Tibial nerve (tissue), 4 donors: ENCODE measurements around the gene GPRIN3. TPM values are rescaled to one million over a fixed set of nuclear protein-coding genes. Genes with fewer than 3 reads are reported as not detected.

Experiments used
- DNase-seq, 2 donors: peaks; one replicate each; pipeline ENCODE4 v3.0.0-alpha.2; 2019; ENCODE audit warnings: low spot score in 2 of 2
- H3K27ac ChIP-seq, 4 donors: fragments of 200-600 bp; sonication (generic) in 3 of 4; one replicate each; pipeline ENCODE4 v1.5.1; 2017 to 2019; ENCODE audit warnings: mild to moderate bottlenecking in 1 of 4
- H3K27me3 ChIP-seq, 2 donors: fragments of 200-600 bp; sonication (generic) in 1 of 2; one replicate each; pipeline versions ENCODE4 v1.5.1 to v1.6.0; 2017 to 2019
- H3K36me3 ChIP-seq, 3 donors: fragments of 200-600 bp; sonication (generic); one replicate each; pipeline ENCODE4 v1.5.1; 2018 to 2019
- H3K4me1 ChIP-seq, 4 donors: fragments of 200-600 bp; sonication (generic) in 3 of 4; one replicate each; pipeline ENCODE4 v1.5.1; 2017 to 2019
- H3K4me3 ChIP-seq, 4 donors: fragments of 200-600 bp; sonication (generic) in 3 of 4; one replicate each; pipeline ENCODE4 v1.5.1; 2017 to 2019; ENCODE audit warnings: mild to moderate bottlenecking in 1 of 4, moderate library complexity in 1 of 4
- H3K9me3 ChIP-seq, 4 donors: fragments of 200-600 bp; sonication (generic) in 3 of 4; one replicate each; pipeline ENCODE4 v1.5.1; 2017 to 2019
- EP300 ChIP-seq, 2 donors: sonication (generic); formaldehyde crosslinking; IDR thresholded peaks; one replicate each; pipeline ENCODE4 v1.6.1; 2017; ENCODE audit warnings: antibody characterized with exemption in 2 of 2, mild to moderate bottlenecking in 1 of 2
- POLR2A ChIP-seq, 2 donors: fragments of 450-650 bp; IDR thresholded peaks; one replicate each; pipeline ENCODE4 v1.6.1; 2017; ENCODE audit warnings: antibody characterized with exemption in 2 of 2, mild to moderate bottlenecking in 2 of 2, moderate library complexity in 2 of 2
- WGBS, 2 donors: methylation state at CpG; one replicate each; pipeline ENCODE4 v1.1.5; 2018; 5-methylcytosine and 5-hydroxymethylcytosine counted together
- total RNA-seq, 4 donors: library from RNA; depleted of rRNA; stranded (reverse); fragments of >200 nt; gene quantifications; one replicate each; pipeline ENCODE4 v1.1.0, GENCODE V29; 2016
- TF ChIP-seq, protein P1 (sequence below), 5 experiments: fragments of 200-600 bp in 3 of 5; fragments of 450-650 bp in 2 of 5; sonication (generic) in 3 of 5; IDR thresholded peaks; one replicate each; pipeline ENCODE4 v1.5.1; 2016 to 2019; ENCODE audit warnings: antibody characterized with exemption in 5 of 5, mild to moderate bottlenecking in 3 of 5, moderate library complexity in 2 of 5

GPRIN3 gene
- total RNA-seq, 4 donors from 2014 or later, result 2.3 to 5.2 (median 4.6) TPM

DNA sequence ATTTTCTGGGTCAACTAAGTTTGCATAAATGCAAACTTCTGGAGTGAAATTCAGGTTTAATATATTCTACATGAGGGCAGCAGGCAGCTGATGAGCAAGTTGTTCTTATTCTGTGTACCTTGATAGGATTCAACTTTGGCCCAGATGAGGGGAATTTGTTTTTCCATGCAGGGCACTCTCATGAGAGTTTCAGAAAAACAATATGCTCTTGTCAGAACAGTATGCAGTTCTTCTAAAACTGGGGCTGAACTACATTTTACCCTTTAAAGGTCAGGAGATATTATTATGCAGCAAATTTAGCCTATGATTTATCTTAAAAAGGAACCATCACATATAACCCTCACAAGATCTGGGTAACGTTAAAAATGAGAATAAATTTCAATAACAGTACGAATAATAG, 19.2 kb downstream of the GPRIN3 start:
- TF ChIP-seq EP300 (IDR thresholded peaks at IDR 0.05) (no peak), POLR2A (IDR thresholded peaks at IDR 0.05) (no peak)
- TF ChIP-seq, protein P1, sequence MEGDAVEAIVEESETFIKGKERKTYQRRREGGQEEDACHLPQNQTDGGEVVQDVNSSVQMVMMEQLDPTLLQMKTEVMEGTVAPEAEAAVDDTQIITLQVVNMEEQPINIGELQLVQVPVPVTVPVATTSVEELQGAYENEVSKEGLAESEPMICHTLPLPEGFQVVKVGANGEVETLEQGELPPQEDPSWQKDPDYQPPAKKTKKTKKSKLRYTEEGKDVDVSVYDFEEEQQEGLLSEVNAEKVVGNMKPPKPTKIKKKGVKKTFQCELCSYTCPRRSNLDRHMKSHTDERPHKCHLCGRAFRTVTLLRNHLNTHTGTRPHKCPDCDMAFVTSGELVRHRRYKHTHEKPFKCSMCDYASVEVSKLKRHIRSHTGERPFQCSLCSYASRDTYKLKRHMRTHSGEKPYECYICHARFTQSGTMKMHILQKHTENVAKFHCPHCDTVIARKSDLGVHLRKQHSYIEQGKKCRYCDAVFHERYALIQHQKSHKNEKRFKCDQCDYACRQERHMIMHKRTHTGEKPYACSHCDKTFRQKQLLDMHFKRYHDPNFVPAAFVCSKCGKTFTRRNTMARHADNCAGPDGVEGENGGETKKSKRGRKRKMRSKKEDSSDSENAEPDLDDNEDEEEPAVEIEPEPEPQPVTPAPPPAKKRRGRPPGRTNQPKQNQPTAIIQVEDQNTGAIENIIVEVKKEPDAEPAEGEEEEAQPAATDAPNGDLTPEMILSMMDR (IDR thresholded peaks at IDR 0.05), result no peak
- WGBS, 2 donors, result 35 to 47% methylated on average over 2 of the region's 2 CpGs

DNA sequence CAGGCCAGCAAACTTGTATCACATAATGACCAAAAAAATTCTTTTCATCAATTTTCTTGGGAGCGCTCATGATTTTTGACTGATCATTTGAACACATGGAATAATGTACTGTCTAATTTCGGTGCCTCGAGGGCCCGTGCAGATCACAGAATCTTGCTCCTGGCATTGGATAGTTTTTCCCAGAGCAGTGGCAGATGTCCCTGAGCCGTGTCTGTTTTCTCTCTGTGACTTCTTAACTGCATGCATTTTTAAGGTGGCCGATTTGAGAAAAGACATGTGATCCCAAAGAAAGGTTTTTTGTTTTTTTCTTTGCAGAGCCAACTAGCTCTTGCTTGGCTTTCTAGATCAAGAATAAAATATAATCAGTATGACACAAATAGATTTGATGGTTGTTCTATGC, 19.7 kb downstream of the GPRIN3 start:
- no peaks in the 10 kb centered on the region for H3K36me3 ChIP-seq
- no peak overlapping the region for H3K27ac ChIP-seq
- WGBS, 2 donors, result 50 to 68% methylated on average over 6 of the region's 6 CpGs
- H3K27me3 ChIP-seq, result no peaks in the 10 kb centered on the region
- no peak for DNase-seq
- no peak overlapping the region for H3K4me3 ChIP-seq
- peaks cover 0 to 12% (median 0%) of the 10 kb centered on the region in 4 donors for H3K4me1 ChIP-seq
- no peaks in the 10 kb centered on the region for H3K9me3 ChIP-seq
- no peak for TF ChIP-seq POLR2A (IDR thresholded peaks at IDR 0.05)
- TF ChIP-seq EP300 (IDR thresholded peaks at IDR 0.05), result no peak
- TF ChIP-seq, protein P1 (IDR thresholded peaks at IDR 0.05), result no peak

More for the DNA sequence above, 19.2 kb downstream of the GPRIN3 start:
- Histone ChIP-seq H3K27ac (no peak overlapping the region), H3K4me3 (no peak overlapping the region), H3K27me3 (no peaks in the 10 kb centered on the region), H3K9me3 (no peaks in the 10 kb centered on the region), H3K36me3 (no peaks in the 10 kb centered on the region), H3K4me1 (peaks cover 0 to 12% (median 0%) of the 10 kb centered on the region in 4 donors)
- DNase-seq, result no peak

DNA sequence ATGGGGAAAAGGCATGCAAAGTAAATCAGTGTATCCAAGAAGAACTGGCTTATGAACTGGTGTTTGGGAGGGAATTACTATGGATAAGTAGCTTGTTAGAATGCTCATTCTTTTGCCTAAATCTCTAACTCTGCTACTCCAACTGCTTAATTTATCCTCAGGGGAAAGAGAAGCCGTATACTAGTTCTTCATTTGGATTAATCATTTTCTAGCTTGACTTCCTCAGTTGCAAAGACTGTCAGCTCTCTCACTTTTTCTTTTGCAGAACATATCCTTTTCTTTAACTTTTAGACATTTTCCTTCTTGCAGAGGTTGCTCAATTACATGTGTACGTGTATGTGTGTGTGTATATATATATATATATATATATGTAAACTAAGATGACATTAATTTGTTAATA, 21.9 kb downstream of the GPRIN3 start:
- 45 to 53% methylated on average over 2 of the region's 2 CpGs for WGBS, 2 donors
- H3K27me3 ChIP-seq, result no peaks in the 10 kb centered on the region
- DNase-seq, result no peak
- no peaks in the 10 kb centered on the region for H3K36me3 ChIP-seq
- H3K4me3 ChIP-seq, result no peak overlapping the region
- no peaks in the 10 kb centered on the region for H3K9me3 ChIP-seq
- H3K27ac ChIP-seq, result peak overlapping the region in 1 of 4 donors; percentile 17
- TF ChIP-seq EP300 (IDR thresholded peaks at IDR 0.05), result no peak
- TF ChIP-seq, protein P1 (IDR thresholded peaks at IDR 0.05), result no peak
- TF ChIP-seq POLR2A (IDR thresholded peaks at IDR 0.05), result no peak
- peaks cover 0 to 12% (median 0%) of the 10 kb centered on the region in 4 donors for H3K4me1 ChIP-seq

DNA sequence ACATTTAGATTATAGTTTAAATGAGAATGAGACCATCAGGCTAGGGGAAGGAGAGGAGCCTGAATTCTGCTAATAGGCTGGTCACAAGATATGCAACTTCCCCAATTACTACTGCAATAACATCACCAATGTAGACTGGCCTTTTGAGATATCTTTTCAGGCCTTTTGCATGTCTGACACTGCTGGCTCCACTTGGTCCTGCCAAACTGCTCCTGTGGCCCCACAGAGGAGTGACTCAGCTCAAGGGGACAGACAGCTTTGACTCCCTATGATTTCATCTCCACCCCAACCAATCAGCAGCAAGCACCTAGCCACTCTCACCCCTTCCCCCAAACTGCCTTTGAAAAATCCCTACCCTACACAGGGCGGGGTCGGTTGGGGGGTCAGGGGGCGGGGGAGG, 22.8 kb downstream of the GPRIN3 start:
- H3K27ac ChIP-seq, result no peak overlapping the region
- no peak overlapping the region for H3K4me3 ChIP-seq
- H3K9me3 ChIP-seq, result no peaks in the 10 kb centered on the region
- H3K27me3 ChIP-seq, result no peaks in the 10 kb centered on the region
- H3K36me3 ChIP-seq, result no peaks in the 10 kb centered on the region
- TF ChIP-seq POLR2A (IDR thresholded peaks at IDR 0.05) (no peak), EP300 (IDR thresholded peaks at IDR 0.05) (no peak)
- TF ChIP-seq, protein P1 (IDR thresholded peaks at IDR 0.05), result no peak
- DNase-seq, result no peak
- whole genome bisulfite sequencing, 2 donors, result 93 to 97% methylated on average over 3 of the region's 3 CpGs
- H3K4me1 ChIP-seq, result peaks cover 0 to 12% (median 0%) of the 10 kb centered on the region in 4 donors

DNA sequence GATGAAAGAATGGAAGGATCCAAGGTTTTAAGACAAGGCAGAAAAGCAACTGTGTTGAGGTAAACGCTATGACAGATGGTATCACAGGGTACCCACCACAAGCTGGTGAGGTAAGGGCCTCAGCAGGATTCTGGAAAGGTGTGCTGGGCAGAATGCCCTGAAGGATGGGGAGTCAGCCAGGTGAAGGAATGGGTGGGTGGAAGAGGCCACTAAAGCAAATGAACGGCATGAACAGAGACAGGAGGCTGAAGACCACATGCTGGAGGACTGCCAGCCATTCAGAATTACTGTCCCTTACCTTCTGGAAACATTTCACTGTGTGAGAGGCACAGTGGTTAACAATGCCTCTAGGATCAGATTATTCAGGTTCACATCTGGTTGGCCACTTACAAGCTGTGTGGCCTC, 23.6 kb downstream of the GPRIN3 start:
- H3K27me3 ChIP-seq, result no peaks in the 10 kb centered on the region
- peak overlapping the region in 1 of 4 donors; percentile 25 for H3K27ac ChIP-seq
- H3K4me1 ChIP-seq, result peaks cover 0 to 12% (median 0%) of the 10 kb centered on the region in 4 donors
- no peaks in the 10 kb centered on the region for H3K36me3 ChIP-seq
- no peak overlapping the region for H3K4me3 ChIP-seq
- H3K9me3 ChIP-seq, result no peaks in the 10 kb centered on the region
- WGBS, 2 donors, result 75 to 79% methylated on average over 2 of the region's 2 CpGs
- no peak for DNase-seq
- TF ChIP-seq EP300 (IDR thresholded peaks at IDR 0.05) (no peak), POLR2A (IDR thresholded peaks at IDR 0.05) (no peak)
- TF ChIP-seq, protein P1 (IDR thresholded peaks at IDR 0.05), result no peak
